ENCODE results near the gene MB21D2.
"Not testable (repeated sequence)": the region's sequence is repeated elsewhere in the genome, so short reads cannot be mapped to it uniquely, and the experiment has no call there.

MB21D2 gene

GRCh38 chr3:192778508-192778907 lies 139.1 kb downstream of the MB21D2 start:
- TF ChIP-seq POLR2A (IDR thresholded peaks at IDR 0.05; ENCODE audit: low read depth, low read length) = no peak
- no peak for TF ChIP-seq POU2F2 (IDR thresholded peaks at IDR 0.05; ENCODE audit: low read depth, low read length)
- no peak for TF ChIP-seq TAF1 (IDR thresholded peaks at IDR 0.05; ENCODE audit: low read depth, low read length)
- no peak for TF ChIP-seq POLR2AphosphoS5 (IDR thresholded peaks at IDR 0.05; ENCODE audit: low read depth, low read length)
- TF ChIP-seq PAX5 (IDR thresholded peaks at IDR 0.05; ENCODE audit: insufficient read depth, low read length, severe bottlenecking) = no peak
- no peak for TF ChIP-seq SPI1 (IDR thresholded peaks at IDR 0.05; ENCODE audit: low read depth, low read length)
- DNase-seq (ENCODE audit: insufficient read length, low spot score) (no peak), FAIRE-seq (no peak)

- not testable (repeated sequence) for DNase-seq (ENCODE audit: insufficient read length, low spot score); FAIRE-seq
Measured at GRCh38 chr3:192774341-192774740, 143.3 kb downstream of the MB21D2 start.

GRCh38 chr3:192772240-192772894 lies 145.3 kb downstream of the MB21D2 start:
- FAIRE-seq = no peak
- DNase-seq (ENCODE audit: insufficient read length, low spot score) = no peak
- no peak for TF ChIP-seq POU2F2 (IDR thresholded peaks at IDR 0.05; ENCODE audit: low read depth, low read length)
- no peak for TF ChIP-seq TAF1 (IDR thresholded peaks at IDR 0.05; ENCODE audit: low read depth, low read length)
- no peak for TF ChIP-seq POLR2AphosphoS5 (IDR thresholded peaks at IDR 0.05; ENCODE audit: low read depth, low read length)
- TF ChIP-seq POLR2A (IDR thresholded peaks at IDR 0.05; ENCODE audit: low read depth, low read length) = no peak
- TF ChIP-seq SPI1 (IDR thresholded peaks at IDR 0.05; ENCODE audit: low read depth, low read length) = no peak
- no peak for TF ChIP-seq PAX5 (IDR thresholded peaks at IDR 0.05; ENCODE audit: insufficient read depth, low read length, severe bottlenecking)

GRCh38 chr3:192758654-192759053 lies 159.0 kb downstream of the MB21D2 start:
- no peak for DNase-seq (ENCODE audit: insufficient read length, low spot score)
- TF ChIP-seq POU2F2 (IDR thresholded peaks at IDR 0.05; ENCODE audit: low read depth, low read length) = no peak
- TF ChIP-seq SPI1 (IDR thresholded peaks at IDR 0.05; ENCODE audit: low read depth, low read length) = no peak
- TF ChIP-seq TAF1 (IDR thresholded peaks at IDR 0.05; ENCODE audit: low read depth, low read length) = no peak
- no peak for TF ChIP-seq POLR2AphosphoS5 (IDR thresholded peaks at IDR 0.05; ENCODE audit: low read depth, low read length)
- no peak for TF ChIP-seq POLR2A (IDR thresholded peaks at IDR 0.05; ENCODE audit: low read depth, low read length)
- TF ChIP-seq PAX5 (IDR thresholded peaks at IDR 0.05; ENCODE audit: insufficient read depth, low read length, severe bottlenecking) = no peak
- FAIRE-seq = no peak

GRCh38 chr3:192751148-192751547 lies 166.5 kb downstream of the MB21D2 start:
- FAIRE-seq = no peak
- TF ChIP-seq POLR2AphosphoS5 (IDR thresholded peaks at IDR 0.05; ENCODE audit: low read depth, low read length) (no peak), SPI1 (IDR thresholded peaks at IDR 0.05; ENCODE audit: low read depth, low read length) (no peak), TAF1 (IDR thresholded peaks at IDR 0.05; ENCODE audit: low read depth, low read length) (no peak), POLR2A (IDR thresholded peaks at IDR 0.05; ENCODE audit: low read depth, low read length) (no peak), PAX5 (IDR thresholded peaks at IDR 0.05; ENCODE audit: insufficient read depth, low read length, severe bottlenecking) (no peak), POU2F2 (IDR thresholded peaks at IDR 0.05; ENCODE audit: low read depth, low read length) (no peak)
- no peak for DNase-seq (ENCODE audit: insufficient read length, low spot score)

GRCh38 chr3:192750201-192750600 lies 167.5 kb downstream of the MB21D2 start:
- DNase-seq (ENCODE audit: insufficient read length, low spot score) = no peak
- TF ChIP-seq TAF1 (IDR thresholded peaks at IDR 0.05; ENCODE audit: low read depth, low read length) = no peak
- TF ChIP-seq POU2F2 (IDR thresholded peaks at IDR 0.05; ENCODE audit: low read depth, low read length) = no peak
- TF ChIP-seq PAX5 (IDR thresholded peaks at IDR 0.05; ENCODE audit: insufficient read depth, low read length, severe bottlenecking) = no peak
- no peak for TF ChIP-seq SPI1 (IDR thresholded peaks at IDR 0.05; ENCODE audit: low read depth, low read length)
- TF ChIP-seq POLR2A (IDR thresholded peaks at IDR 0.05; ENCODE audit: low read depth, low read length) = no peak
- no peak for TF ChIP-seq POLR2AphosphoS5 (IDR thresholded peaks at IDR 0.05; ENCODE audit: low read depth, low read length)
- no peak for FAIRE-seq

GRCh38 chr3:192747746-192748145 lies 169.9 kb downstream of the MB21D2 start:
- DNase-seq (ENCODE audit: insufficient read length, low spot score) (no peak), FAIRE-seq (no peak)
- TF ChIP-seq POLR2A (IDR thresholded peaks at IDR 0.05; ENCODE audit: low read depth, low read length) (no peak), POU2F2 (IDR thresholded peaks at IDR 0.05; ENCODE audit: low read depth, low read length) (no peak), PAX5 (IDR thresholded peaks at IDR 0.05; ENCODE audit: insufficient read depth, low read length, severe bottlenecking) (no peak), SPI1 (IDR thresholded peaks at IDR 0.05; ENCODE audit: low read depth, low read length) (no peak), TAF1 (IDR thresholded peaks at IDR 0.05; ENCODE audit: low read depth, low read length) (no peak), POLR2AphosphoS5 (IDR thresholded peaks at IDR 0.05; ENCODE audit: low read depth, low read length) (no peak)

- TF ChIP-seq TAF1 (IDR thresholded peaks at IDR 0.05; ENCODE audit: low read depth, low read length) (no peak), POLR2AphosphoS5 (IDR thresholded peaks at IDR 0.05; ENCODE audit: low read depth, low read length) (no peak), POLR2A (IDR thresholded peaks at IDR 0.05; ENCODE audit: low read depth, low read length) (no peak), PAX5 (IDR thresholded peaks at IDR 0.05; ENCODE audit: insufficient read depth, low read length, severe bottlenecking) (no peak), POU2F2 (IDR thresholded peaks at IDR 0.05; ENCODE audit: low read depth, low read length) (no peak), SPI1 (IDR thresholded peaks at IDR 0.05; ENCODE audit: low read depth, low read length) (no peak)
- FAIRE-seq (no peak), DNase-seq (ENCODE audit: insufficient read length, low spot score) (no peak)
Measured at GRCh38 chr3:192747145-192747544, 170.5 kb downstream of the MB21D2 start.
